Measurements from ENCODE around the gene ZSCAN12.
A peak's percentile ranks its signal among the peaks of the same experiment; 100 is the strongest.

DNA sequence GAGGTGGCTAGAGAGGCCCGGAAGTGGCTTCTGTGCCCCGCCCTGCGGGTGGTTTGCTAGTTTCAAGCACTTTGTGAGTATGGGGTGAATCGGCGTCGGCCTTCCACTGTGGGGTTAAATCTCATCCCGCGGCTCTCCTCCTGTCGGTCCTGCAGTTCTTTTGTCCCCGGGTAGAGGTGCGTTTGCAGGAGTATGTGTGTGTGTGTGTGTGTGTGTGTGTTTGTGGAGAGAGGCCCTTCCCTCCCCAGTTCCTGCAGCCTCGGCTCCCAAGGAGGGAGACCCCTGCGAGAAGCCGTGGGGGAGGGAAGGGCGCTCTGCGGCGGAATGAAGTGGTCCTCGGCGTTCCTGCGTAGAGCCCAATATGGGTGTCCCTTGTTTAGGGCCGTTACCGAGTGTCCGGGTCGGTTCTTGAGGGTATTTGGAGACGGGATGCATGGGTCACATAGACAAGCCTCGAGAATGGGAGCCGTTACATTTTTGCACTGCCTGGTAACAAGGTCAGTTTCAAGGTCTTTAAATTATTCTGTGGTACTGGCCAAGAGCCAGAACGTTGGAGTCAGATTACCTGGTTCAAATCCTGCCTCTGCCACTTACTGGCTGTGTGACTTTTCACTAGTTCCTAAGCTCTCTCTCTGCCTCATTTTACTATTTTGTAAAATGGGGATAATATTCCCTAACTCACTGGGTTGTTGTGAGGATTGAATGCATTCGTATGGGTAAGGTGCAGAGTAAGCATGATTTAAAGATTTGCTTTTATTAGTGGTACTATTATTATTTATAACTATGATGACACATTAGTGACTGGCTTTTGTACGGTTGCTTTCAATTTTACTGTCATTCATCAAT lies 49.4 kb downstream of the ZSCAN12 start, which contains the start of gene ZKSCAN3:
- TF ChIP-seq CTCF (conservative IDR thresholded peaks at IDR 0.05; ENCODE audit: low read depth in 2 of 2) (no peak), EZH2phosphoT487 (IDR thresholded peaks at IDR 0.05; ENCODE audit: unreplicated experiment) (no peak), POLR2AphosphoS5 (IDR thresholded peaks at IDR 0.05; ENCODE audit: low read depth) (peak; percentile 85), EZH2 (IDR thresholded peaks at IDR 0.05; ENCODE audit: low read depth, unreplicated experiment) (no peak)
- TF ChIP-seq, protein P1, sequence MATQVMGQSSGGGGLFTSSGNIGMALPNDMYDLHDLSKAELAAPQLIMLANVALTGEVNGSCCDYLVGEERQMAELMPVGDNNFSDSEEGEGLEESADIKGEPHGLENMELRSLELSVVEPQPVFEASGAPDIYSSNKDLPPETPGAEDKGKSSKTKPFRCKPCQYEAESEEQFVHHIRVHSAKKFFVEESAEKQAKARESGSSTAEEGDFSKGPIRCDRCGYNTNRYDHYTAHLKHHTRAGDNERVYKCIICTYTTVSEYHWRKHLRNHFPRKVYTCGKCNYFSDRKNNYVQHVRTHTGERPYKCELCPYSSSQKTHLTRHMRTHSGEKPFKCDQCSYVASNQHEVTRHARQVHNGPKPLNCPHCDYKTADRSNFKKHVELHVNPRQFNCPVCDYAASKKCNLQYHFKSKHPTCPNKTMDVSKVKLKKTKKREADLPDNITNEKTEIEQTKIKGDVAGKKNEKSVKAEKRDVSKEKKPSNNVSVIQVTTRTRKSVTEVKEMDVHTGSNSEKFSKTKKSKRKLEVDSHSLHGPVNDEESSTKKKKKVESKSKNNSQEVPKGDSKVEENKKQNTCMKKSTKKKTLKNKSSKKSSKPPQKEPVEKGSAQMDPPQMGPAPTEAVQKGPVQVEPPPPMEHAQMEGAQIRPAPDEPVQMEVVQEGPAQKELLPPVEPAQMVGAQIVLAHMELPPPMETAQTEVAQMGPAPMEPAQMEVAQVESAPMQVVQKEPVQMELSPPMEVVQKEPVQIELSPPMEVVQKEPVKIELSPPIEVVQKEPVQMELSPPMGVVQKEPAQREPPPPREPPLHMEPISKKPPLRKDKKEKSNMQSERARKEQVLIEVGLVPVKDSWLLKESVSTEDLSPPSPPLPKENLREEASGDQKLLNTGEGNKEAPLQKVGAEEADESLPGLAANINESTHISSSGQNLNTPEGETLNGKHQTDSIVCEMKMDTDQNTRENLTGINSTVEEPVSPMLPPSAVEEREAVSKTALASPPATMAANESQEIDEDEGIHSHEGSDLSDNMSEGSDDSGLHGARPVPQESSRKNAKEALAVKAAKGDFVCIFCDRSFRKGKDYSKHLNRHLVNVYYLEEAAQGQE (IDR thresholded peaks at IDR 0.05; ENCODE audit: unreplicated experiment): no peak

Measured in GM23338 (cell line).